Measurements from ENCODE around the gene RNF126.

DNA sequence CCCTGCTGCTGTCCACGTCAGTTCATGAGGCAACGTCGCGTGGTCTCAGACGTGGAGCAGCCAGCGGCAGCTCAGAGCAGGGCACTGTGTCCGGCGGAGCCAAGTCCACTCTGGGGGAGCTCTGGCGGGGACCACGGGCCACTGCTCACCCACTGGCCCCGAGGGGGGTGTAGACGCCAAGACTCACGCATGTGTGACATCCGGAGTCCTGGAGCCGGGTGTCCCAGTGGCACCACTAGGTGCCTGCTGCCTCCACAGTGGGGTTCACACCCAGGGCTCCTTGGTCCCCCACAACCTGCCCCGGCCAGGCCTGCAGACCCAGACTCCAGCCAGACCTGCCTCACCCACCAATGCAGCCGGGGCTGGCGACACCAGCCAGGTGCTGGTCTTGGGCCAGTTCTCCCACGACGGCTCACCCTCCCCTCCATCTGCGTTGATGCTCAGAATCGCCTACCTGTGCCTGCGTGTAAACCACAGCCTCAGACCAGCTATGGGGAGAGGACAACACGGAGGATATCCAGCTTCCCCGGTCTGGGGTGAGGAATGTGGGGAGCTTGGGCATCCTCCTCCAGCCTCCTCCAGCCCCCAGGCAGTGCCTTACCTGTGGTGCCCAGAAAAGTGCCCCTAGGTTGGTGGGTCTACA, 19.8 kb upstream of the RNF126 start:
- TF ChIP-seq, protein P1, sequence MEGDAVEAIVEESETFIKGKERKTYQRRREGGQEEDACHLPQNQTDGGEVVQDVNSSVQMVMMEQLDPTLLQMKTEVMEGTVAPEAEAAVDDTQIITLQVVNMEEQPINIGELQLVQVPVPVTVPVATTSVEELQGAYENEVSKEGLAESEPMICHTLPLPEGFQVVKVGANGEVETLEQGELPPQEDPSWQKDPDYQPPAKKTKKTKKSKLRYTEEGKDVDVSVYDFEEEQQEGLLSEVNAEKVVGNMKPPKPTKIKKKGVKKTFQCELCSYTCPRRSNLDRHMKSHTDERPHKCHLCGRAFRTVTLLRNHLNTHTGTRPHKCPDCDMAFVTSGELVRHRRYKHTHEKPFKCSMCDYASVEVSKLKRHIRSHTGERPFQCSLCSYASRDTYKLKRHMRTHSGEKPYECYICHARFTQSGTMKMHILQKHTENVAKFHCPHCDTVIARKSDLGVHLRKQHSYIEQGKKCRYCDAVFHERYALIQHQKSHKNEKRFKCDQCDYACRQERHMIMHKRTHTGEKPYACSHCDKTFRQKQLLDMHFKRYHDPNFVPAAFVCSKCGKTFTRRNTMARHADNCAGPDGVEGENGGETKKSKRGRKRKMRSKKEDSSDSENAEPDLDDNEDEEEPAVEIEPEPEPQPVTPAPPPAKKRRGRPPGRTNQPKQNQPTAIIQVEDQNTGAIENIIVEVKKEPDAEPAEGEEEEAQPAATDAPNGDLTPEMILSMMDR (conservative IDR thresholded peaks at IDR 0.05; ENCODE audit: low read depth, low read length) = no peak
- no peak for TF ChIP-seq EZH2 (IDR thresholded peaks at IDR 0.05; ENCODE audit: borderline replicate concordance, low read depth, low read length, poor library complexity, severe bottlenecking)

Measured in A673 (cell line).